Measurements from ENCODE around the gene SPEM2.

SPEM2 gene

DNA sequence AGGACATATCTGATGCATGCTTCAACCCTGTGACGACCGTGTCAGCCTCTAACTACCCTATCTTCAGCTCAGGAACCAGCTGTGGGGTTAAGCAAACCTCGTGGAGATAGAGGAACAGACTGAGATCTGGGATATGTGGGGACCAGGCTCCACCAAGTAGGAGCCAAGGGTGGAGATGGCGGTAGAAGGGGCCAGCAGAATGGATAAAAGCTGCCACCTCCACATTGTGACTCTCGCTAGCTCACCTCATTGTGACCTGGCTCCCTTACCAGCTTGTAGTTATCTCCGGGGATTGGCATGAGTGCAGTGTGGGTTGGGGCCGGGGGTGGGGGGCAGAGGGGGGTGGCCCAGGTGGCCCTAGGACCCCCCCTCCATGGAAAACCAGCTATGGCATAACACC lies at the start of gene SPEM2:
TSS of gene SPEM2 (plus strand) at position 301 of the 400 bp plus-strand sequence. CDS start at position 374, 73 bp downstream.
- Mint-ChIP-seq H3K27ac (no peak within 1 kb of the TSS), H3K27me3 (no peaks in the 10 kb centered on the region), H3K9me3 (no peaks in the 10 kb centered on the region), H3K4me1 (no peaks in the 10 kb centered on the region), H3K4me3 (no peak within 1 kb of the TSS)
- DNase-seq: no peak
- ATAC-seq: no peak

DNA sequence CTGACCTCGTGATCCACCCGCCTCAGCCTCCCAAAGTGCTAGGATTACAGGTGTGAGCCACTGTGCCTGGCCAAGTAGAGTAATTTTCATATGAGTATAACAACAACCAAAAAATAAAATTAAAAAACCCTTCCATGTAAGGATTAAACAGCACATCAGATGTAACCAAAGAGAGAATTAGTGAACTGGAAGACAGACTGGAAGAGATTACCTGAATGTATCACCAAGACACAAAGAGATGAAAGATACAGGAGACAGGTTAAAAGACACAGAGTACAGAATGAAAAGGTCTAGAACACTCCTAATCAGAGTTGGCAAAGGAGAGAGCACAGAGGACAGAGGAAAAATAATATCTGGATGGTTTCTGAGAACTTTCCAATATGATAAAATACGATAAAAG lies 46.3 kb upstream of the SPEM2 start:
- peaks cover 7 to 8% of the 10 kb centered on the region in 2 donors for H3K9me3 Mint-ChIP-seq
- H3K4me3 Mint-ChIP-seq: no peak overlapping the region
- H3K27me3 Mint-ChIP-seq: peaks cover 68% of the 10 kb centered on the region
- peaks cover 20% of the 10 kb centered on the region for H3K4me1 Mint-ChIP-seq
- ATAC-seq: no peak
- no peak for DNase-seq
- no peak overlapping the region for H3K27ac Mint-ChIP-seq

- Mint-ChIP-seq H3K4me3 (peak overlapping the region in 1 of 2 donors; percentile 9), H3K9me3 (peaks cover 7 to 8% of the 10 kb centered on the region in 2 donors), H3K4me1 (peaks cover 28% of the 10 kb centered on the region), H3K27ac (no peak overlapping the region), H3K27me3 (peaks cover 68% of the 10 kb centered on the region)
- no peak for ATAC-seq
- no peak for DNase-seq
Measured at GRCh38 chr17:7380321-7380720, 45.1 kb upstream of the SPEM2 start.

DNA sequence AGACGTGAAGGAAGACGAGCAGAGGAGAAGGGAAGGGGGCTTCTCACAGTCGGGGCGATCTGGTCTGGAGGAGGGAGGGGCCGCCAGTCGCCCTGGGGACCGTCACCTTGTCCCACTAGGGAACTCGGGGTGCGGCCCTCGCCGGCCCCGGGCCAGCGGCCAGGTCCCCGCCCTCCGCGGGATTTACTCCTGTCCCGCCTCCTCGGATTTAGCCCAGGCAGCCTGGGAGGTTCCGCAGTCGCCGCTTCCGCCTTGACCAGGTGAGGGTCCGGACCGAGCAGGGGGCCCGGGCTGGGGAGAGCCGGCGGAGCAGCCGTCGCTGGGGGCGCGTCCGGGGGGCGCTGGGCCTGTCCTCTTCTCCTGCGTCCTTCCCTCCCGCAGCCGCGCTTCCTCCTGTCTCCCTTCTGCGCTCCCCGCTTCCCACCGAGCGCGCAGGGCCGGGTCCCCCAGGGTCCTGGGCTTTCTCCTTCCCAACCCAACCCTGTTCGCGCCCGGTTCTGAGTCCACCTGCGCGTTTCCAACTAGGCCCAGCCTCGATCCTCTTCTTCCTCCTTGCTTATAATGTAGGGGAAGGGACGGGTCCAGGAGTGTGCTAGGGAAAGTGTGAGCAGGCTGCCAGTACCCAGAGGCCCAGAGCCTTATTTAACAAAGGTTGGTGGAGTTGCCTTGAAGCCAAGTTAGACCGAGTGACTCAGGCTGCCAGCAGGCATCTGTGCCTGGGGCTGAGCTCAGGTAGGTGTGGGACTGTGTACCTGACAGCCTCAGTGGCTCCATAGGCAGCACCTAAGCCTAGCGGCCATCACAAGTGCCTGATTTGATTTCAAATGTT lies 44.3 kb upstream of the SPEM2 start, which contains the start of gene TNK1:
TSS of gene TNK1 (plus strand) at position 235 of the 829 bp plus-strand sequence. CDS start 1,838 bp downstream, outside the sequence.
- peaks cover 7 to 8% of the 10 kb centered on the region in 2 donors for H3K9me3 Mint-ChIP-seq
- peaks cover 32% of the 10 kb centered on the region for H3K4me1 Mint-ChIP-seq
- ATAC-seq: no peak
- peak within 1 kb of the TSS in 1 of 2 donors; percentile 66 for H3K4me3 Mint-ChIP-seq
- H3K27me3 Mint-ChIP-seq: peaks cover 67% of the 10 kb centered on the region
- H3K27ac Mint-ChIP-seq: peak within 1 kb of the TSS in 1 of 2 donors; percentile 32
- DNase-seq: no peak

DNA sequence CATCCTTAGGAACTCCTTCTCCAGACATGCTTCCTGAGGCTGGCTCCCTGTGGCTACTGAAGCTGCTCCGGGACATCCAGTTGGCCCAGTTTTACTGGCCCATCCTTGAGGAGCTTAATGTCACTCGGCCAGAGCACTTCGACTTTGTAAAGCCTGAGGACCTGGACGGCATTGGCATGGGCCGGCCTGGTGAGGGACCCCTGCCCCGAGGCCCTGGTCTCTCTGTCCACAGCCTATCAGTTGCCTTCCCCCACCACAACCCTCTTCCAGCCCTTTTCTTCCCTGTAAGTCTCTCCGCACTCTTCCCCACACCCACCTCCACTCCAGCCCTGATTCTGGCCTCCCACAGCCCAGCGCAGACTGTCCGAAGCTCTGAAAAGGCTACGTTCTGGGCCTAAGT lies 42.5 kb upstream of the SPEM2 start:
- Mint-ChIP-seq H3K27ac (no peak overlapping the region), H3K9me3 (peaks cover 7 to 8% of the 10 kb centered on the region in 2 donors), H3K4me3 (peak overlapping the region in 1 of 2 donors; percentile 89), H3K4me1 (peaks cover 38% of the 10 kb centered on the region), H3K27me3 (peaks cover 50% of the 10 kb centered on the region)
- ATAC-seq (no peak), DNase-seq (no peak)

DNA sequence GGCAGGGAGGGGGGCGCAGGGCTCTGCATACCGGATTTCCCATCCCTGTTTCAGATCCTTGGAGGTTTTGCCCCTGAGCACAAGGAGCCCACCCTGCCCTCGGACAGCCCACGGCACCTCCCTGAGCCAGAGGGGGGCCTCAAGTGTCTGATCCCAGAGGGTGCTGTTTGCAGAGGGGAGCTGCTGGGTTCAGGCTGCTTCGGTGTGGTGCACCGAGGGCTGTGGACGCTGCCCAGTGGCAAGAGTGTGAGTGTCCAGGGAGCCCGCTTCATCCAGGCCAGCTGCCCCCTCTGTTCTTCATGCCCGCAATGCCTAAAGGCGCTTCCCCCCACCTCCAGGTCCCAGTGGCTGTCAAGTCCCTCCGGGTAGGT lies 42.1 kb upstream of the SPEM2 start:
- DNase-seq (no peak), ATAC-seq (no peak)
- H3K27me3 Mint-ChIP-seq: peaks cover 46% of the 10 kb centered on the region
- peaks cover 7 to 8% of the 10 kb centered on the region in 2 donors for H3K9me3 Mint-ChIP-seq
- peak overlapping the region; percentile 78 to 89 for H3K4me3 Mint-ChIP-seq
- H3K4me1 Mint-ChIP-seq: peaks cover 38% of the 10 kb centered on the region
- H3K27ac Mint-ChIP-seq: peak overlapping the region in 1 of 2 donors; percentile 16

- Mint-ChIP-seq H3K4me3 (peak overlapping the region; percentile 78 to 89), H3K9me3 (peaks cover 7% of the 10 kb centered on the region in 2 donors), H3K27ac (peak overlapping the region in 1 of 2 donors; percentile 16), H3K4me1 (peaks cover 38% of the 10 kb centered on the region), H3K27me3 (peaks cover 43% of the 10 kb centered on the region)
- ATAC-seq: peak; percentile 97
- DNase-seq: peak; percentile 75 to 77
Measured at GRCh38 chr17:7383742-7384488, 41.5 kb upstream of the SPEM2 start.

GRCh38 chr17:7384489-7385081 lies 40.8 kb upstream of the SPEM2 start:
- Mint-ChIP-seq H3K27me3 (peaks cover 36% of the 10 kb centered on the region), H3K9me3 (peaks cover 0 to under 1% of the 10 kb centered on the region in 2 donors), H3K27ac (no peak overlapping the region), H3K4me1 (peaks cover 38% of the 10 kb centered on the region), H3K4me3 (peak overlapping the region; percentile 78 to 89)
- ATAC-seq: no peak
- DNase-seq: no peak

- H3K9me3 Mint-ChIP-seq: no peaks in the 10 kb centered on the region
- peaks cover 54% of the 10 kb centered on the region for H3K4me1 Mint-ChIP-seq
- no peak overlapping the region for H3K4me3 Mint-ChIP-seq
- H3K27me3 Mint-ChIP-seq: no peaks in the 10 kb centered on the region
- ATAC-seq (no peak), DNase-seq (no peak)
- no peak overlapping the region for H3K27ac Mint-ChIP-seq
Measured at GRCh38 chr17:7388856-7389255, 36.6 kb upstream of the SPEM2 start.

- DNase-seq (no peak), ATAC-seq (no peak)
- Mint-ChIP-seq H3K27ac (peak overlapping the region in 1 of 2 donors; percentile 50), H3K4me1 (peaks cover 51% of the 10 kb centered on the region), H3K9me3 (no peaks in the 10 kb centered on the region), H3K27me3 (no peaks in the 10 kb centered on the region), H3K4me3 (no peak overlapping the region)
Measured at GRCh38 chr17:7389924-7390910, 35.2 kb upstream of the SPEM2 start.

GRCh38 chr17:7391307-7391706 lies 34.1 kb upstream of the SPEM2 start:
- ATAC-seq (no peak), DNase-seq (no peak)
- Mint-ChIP-seq H3K4me1 (peaks cover 54% of the 10 kb centered on the region), H3K27me3 (no peaks in the 10 kb centered on the region), H3K4me3 (no peak overlapping the region), H3K9me3 (no peaks in the 10 kb centered on the region), H3K27ac (peak overlapping the region; percentile 6 to 39)

DNA sequence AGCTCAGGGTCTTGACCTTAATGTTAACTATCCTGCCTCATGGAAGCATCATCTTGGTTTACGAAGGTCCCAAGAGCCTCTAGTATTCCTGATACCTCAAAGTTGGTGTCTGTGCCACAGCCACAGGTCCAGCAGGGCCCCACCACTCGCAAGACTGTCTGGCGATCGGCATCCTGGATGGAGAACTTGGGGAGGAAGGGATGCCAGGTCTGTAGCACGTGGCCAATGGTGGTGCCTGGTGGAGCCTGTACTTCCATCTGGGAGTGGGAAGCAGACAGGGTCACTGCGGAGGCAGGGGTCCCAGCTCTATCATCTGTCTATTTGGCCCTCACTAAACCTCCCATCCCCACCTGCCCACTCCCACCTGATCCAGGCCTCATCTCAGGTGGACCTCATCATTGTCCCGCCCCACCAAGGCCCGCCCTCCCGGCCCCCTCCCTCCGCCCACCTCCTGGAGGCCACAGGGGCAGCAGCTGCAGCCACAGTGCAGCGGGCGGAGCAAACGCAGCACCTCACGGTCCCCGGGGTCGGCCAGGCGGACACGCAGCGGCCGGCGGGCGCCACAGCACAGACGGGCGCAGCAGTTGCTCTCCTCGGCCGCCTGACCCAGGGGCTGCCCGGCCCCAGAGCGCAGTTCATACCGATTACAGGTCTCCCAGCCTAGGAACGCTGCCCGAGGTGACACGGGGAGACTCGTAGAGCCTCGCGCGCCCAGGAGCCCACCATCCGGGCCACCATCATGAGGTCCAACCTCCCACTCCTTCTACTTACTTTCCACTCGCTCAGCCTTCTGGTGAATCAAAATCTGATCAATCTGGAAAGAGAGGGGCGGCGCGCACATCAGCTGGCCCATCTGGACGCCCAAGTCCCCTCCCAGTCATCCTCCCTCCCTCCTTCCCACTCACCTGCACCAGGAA lies 32.5 kb upstream of the SPEM2 start:
- H3K4me3 Mint-ChIP-seq: peak overlapping the region; percentile 89 to 92
- DNase-seq: no peak
- peak overlapping the region; percentile 46 to 75 for H3K27ac Mint-ChIP-seq

DNA sequence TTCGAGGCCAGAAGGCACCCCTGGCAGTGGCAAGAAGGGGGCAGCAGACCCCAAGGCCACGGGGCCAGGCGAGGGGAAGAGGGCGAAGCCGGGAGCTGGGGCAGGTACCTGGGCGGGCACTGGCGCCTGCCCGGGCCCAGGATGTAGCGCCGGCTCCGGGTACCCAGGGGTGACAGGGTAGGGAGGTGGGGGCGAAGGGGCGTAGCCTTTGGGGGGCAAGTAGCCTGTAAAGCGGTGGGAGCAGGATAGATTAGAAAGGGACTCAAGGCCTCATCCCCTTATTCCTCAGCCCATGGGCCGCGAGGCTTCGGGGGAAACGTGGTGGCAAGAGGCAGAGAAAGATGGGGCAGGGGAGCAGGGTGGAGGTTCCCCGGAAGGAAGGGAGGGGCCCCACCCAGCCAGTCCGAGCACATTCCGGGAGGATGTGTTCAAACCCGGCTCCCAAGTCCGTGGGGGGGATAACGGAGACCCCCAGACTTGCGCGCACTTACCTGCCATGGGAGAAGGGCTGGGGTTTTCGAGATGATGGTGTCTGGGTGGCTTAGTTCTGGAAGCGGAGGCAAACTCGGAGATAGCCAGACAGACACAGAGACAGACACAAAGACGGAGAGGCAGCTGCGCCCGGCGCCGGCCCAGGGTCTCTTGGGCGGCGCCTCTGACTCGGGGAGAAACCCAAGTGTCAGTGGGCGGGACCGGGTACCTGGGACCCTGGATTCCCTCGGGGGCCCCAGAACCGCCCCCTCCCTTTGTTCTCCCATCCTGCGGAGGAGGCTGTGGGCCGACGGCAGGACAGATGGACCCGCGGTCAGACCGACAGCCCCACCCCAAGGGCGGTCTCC lies 31.6 kb upstream of the SPEM2 start:
- no peaks in the 10 kb centered on the region for H3K27me3 Mint-ChIP-seq
- peak overlapping the region; percentile 80 to 96 for H3K27ac Mint-ChIP-seq

More for the DNA sequence above, 32.5 kb upstream of the SPEM2 start:
- peaks cover 49% of the 10 kb centered on the region for H3K4me1 Mint-ChIP-seq
- H3K9me3 Mint-ChIP-seq: no peaks in the 10 kb centered on the region
- H3K27me3 Mint-ChIP-seq: no peaks in the 10 kb centered on the region
- no peak for ATAC-seq

More for the DNA sequence above, 31.6 kb upstream of the SPEM2 start:
- ATAC-seq: peak; percentile 72
- Mint-ChIP-seq H3K4me3 (peak overlapping the region; percentile 89 to 92), H3K4me1 (peaks cover 49% of the 10 kb centered on the region), H3K9me3 (no peaks in the 10 kb centered on the region)
- DNase-seq: peak; percentile 35 to 69
